NK-92 (cell line): Measurements from ENCODE around the gene MPI.

Experiments
- DNase-seq: peaks from one replicate; lab custom pipeline; 2025; ENCODE audit not compliant: unreplicated experiment; lab: John Stamatoyannopoulos, UW

The MPI gene

DNA sequence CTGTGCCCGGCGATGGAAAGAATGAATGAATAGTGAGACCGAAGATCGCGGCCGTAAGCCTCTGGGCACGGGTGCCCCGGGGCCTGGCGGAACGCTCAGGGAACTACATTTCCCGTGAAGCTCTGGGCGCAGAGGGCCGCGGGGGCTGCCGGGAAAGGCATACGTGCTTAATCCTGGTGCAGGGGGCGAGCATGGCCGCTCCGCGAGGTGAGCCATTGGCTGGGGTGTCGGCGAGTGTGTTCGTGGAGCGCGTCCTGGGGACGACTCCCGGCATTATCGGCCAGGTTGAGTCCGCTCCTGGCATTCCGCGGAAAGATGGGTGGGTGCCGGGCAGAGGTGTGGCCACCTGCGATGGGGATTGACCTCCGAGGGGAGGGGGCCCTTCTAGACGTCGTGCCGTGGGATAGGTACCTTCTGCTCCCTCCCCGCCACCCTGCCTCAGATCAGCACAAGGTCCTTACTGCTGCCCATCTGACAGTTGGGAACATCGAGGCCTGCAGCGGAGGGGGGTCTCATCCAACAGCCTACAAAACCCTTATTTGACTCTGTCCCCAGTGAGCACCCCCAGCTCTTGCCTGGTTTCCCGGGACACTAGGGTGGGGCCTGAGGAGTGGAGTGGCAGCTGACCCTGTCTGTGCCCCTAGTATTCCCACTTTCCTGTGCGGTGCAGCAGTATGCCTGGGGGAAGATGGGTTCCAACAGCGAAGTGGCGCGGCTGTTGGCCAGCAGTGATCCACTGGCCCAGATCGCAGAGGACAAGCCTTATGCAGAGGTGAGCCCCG, at the start of gene MPI:
MPI (plus strand) TSS at position 160 of the 782 bp plus-strand sequence; CDS start at position 192, 32 bp downstream.
- no peak for DNase-seq

GRCh38 chr15:74840851-74841775, 48.7 kb upstream of the MPI start:
- DNase-seq, result no peak

DNA sequence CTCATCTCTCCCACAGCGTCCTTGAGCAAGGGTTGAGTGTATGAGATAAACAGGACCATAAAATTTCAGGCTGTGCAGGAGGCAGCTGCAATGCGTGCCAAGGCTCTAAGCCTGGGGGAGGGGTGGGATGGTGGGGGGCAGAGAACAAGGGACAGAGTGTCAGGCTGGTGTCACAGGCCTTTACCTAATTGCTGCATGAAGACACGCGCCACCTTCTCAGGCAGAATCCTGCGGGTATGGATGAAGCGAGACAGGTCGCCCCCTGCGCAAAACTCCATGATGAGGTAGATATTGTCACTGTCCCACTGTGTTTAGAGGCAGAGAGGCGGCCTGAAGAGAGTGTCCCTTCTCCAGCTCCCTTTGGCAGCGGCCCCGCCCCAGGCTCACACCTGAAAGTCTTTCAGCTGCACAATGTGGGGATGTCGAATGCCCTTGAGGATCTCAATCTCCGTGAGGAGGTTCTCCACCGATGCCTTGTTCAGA, 47.9 kb upstream of the MPI start:
- DNase-seq, result no peak

DNA sequence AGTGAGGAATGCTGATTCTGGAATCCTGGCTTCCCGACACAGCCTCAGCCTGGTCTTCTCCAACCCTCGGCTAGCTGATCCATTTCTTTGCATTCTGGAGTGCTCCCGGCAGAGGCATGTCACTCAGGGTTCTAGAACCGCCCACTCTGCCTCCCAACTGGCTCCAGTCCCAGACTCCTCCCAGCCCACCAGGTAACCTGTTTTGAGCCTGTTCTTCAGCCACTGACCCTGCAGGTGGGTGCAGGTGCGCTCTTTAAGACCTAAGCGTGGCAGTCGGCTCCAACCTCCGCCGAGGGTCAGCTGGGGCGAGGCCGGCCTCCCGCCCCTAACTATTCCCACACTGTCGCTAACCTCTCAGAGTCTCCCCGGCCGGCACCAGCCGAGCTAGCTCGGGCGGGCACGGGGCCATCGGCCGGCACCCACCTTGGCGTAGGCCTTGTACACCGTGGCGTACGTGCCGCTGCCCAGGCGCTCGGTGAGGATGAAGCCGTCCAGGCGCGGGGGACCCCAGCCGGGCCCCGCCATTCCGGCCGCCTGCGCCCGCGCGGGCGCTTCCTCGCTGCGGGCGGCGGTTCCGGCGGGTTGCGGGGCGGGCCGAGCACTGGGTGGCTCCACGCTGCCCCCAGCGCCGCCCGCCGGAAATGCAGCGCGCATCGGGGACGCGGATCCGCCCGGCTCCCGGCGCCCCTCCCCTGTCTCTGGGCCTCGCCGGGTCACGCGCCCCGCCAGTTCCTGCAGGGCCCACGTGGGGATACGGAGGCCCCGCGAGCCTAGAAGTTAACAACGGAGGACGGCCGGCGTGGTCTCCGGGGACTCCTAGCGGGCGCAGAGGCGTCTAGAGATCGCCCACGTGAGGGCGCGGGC, 47.0 kb upstream of the MPI start, which contains the start of gene ULK3:
ULK3 (minus strand) TSS at position 576 of the 864 bp plus-strand sequence; CDS start at position 525, 51 bp downstream.
- peak; percentile 59 for DNase-seq

DNA sequence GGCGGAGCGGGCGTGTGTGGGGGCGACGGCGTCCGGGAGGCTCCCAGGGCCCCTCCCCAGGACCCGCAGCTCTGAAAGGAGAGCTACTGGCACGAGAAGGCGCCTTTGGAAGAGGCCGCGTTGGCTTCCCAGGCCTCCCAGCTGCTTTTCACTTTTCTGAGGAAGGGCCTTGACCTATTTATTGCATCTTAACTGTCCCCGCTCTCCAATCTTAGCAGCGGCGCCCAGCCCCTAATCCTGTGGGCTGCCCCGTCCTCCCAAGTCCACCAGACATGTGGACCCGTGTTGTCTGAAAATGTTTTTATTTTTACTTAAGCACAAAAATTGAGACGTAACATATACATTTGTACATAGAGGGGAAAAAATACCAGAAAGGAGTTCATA, 46.4 kb upstream of the MPI start:
- DNase-seq, result no peak

DNA sequence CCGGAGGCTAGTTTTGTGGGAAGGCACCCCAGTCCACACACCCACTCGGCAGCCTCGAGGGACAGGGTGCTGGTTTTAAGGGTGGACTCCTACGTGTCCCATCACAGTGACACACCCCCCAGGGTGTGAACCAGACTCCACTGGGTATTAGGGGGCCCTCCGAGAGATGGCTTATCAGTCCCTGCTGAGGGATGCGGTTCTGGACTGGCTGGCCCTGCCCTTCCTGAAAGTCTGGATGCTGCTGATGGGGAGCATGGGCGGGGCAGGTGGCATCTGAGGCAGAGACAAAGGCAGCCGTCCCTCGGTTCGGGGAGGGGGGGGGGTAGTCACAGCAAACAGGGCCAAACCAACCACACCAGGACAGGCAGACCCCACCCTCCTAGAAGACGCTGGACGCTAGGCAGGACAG, 45.9 kb upstream of the MPI start:
- DNase-seq, result no peak

GRCh38 chr15:74844319-74845207, 45.3 kb upstream of the MPI start:
- no peak for DNase-seq

GRCh38 chr15:74845208-74845568, 44.7 kb upstream of the MPI start:
- DNase-seq, result no peak

DNA sequence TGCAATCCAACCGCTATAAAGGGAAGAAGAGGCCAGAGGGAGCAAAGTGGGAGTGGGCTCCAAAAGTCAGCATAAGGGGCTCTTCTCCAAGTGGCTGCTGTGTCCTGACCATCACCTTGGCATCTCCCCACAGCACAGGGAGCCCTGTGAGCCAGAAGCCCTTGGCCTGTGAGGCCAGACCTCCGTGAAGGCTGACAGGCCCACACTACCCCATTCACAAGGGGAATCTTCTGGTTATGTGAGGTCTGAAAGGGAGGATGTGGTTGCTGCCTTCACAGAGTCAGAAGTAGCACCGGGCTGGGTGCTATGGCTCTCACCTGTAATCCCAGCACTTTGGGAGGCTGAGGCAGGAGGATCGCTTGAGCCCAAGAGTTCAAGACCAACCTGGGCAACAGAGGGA, 44.3 kb upstream of the MPI start:
- DNase-seq, result no peak

DNA sequence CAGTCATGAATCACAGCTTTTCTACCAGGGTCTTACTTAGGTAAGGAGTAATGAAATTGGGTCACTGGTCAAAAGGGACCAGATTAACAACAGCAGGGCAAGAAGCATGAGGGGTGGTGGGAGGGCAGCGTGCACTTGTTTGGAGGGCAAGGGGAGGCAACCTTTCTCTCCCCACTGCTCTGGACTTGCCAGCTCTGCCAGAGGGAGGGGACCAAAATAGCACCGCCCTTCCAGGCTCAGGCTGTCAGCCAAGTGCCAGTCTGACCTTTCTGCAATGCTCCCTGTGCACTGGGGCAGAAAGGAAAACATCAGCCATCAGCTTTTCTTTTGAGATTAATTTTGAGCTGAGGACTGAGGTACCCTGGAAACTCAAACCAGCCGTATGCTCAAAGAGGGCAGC, 42.4 kb upstream of the MPI start:
- no peak for DNase-seq

GRCh38 chr15:74850393-74850792, 39.4 kb upstream of the MPI start:
- DNase-seq, result no peak

GRCh38 chr15:74851960-74852359, 37.9 kb upstream of the MPI start:
- no peak for DNase-seq

DNA sequence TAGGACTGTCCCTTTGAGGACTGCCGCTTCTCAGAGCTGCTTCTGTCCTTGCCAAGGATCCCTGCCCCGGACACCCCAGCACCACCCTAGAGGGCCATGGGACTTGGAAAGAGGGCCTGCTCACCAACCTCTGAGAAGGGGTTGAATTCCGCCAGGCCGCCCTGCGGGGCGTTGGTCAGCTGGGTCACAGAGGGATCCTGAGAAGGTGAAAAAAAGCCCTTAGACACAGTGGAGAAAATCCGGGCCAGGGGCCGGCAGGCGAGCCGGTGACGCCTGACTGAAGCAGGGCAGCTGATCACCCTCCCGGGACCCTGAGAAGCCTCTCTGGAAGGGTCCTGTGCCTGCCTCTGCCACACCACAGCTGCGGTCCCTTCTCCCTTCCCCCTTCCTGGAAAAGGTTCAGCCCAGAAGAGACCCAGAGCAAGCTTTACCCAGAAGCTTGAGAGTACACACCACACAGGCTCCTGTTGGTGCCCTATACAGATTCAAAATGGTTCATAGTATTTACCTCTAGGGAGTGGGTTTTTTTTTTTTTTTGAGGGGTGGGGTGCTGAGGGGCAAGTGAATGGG, 35.3 kb upstream of the MPI start:
- no peak for DNase-seq

DNA sequence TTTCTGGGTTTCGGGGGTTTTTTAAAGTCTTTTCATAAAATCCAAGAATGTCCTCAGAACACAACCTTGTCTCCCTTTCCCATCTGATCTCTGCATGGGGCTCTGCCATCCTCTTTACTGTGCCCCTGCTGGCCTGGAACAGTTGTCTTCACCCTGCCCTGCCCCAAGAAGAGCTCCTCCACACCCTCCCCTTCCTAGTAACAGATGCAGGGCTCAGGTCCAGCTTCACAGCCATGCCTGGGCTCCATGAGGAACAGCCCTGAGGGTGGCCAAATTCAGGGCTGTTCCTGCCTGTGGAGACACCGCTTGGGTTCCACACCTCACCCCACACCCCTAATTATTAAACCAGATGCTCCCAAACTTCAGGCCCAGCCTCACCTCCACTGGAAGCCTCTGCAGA, 34.0 kb upstream of the MPI start:
- DNase-seq, result no peak

GRCh38 chr15:74856537-74856936, 33.3 kb upstream of the MPI start:
- DNase-seq, result no peak

GRCh38 chr15:74857082-74857655, 32.7 kb upstream of the MPI start:
- DNase-seq, result no peak

DNA sequence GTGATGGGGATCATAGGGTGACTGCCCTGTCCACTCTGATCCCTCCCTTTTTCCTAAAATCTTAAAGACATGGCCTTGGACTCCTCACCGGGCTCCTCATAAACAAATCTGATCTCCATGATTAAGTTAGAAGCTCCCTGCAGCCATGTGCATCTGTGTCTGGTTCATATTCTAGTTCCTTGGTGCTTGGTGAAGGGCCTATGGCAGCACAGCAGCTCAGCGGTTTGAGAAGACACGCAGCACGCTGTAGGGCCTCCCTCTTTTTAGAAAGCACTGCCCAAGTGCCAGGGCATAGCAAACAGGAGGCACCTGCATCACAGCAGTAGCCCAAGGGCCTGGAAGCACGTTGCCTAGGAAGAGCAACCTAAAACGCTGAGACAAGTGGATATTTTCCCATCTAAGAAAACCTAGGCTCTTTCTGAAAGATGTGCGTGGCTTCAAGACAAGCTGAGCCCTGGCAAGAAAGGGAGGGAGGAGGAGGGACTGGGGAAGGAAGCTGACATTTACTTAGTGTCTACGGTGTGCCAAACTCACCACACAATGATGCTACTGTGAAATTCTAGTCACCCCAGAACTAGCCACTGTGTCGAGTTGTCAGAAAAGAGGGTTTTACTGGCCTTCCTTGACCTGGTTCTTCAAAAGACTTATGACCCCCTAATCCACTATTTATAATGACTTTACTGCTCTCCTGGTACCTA, 32.0 kb upstream of the MPI start:
- DNase-seq, result no peak

- DNase-seq, result no peak
Measured at GRCh38 chr15:74858369-74858740, 31.5 kb upstream of the MPI start.
